ENCODE measurements around the gene TGFBR2. TPM values are rescaled to one million over a fixed set of nuclear protein-coding genes. Genes with fewer than 3 reads are reported as not detected.

TGFBR2 gene
- total RNA-seq, 1 experiment from 2014 or later = not detected

GRCh38 chr3:30686176-30686575 is 79.8 kb downstream of the TGFBR2 start:
- Histone ChIP-seq H4K20me1 (ENCODE audit: insufficient read depth, low read depth, low read length) (no peaks in the 10 kb centered on the region), H3K27me3 (ENCODE audit: low read length) (no peaks in the 10 kb centered on the region), H2AFZ (ENCODE audit: low read length) (no peak overlapping the region), H3K4me2 (ENCODE audit: low read depth, low read length, poor library complexity, severe bottlenecking) (no peak overlapping the region), H3K4me1 (ENCODE audit: low read length) (no peaks in the 10 kb centered on the region), H3K9me3 (ENCODE audit: low read length) (no peaks in the 10 kb centered on the region), H3K27ac (ENCODE audit: low read length) (no peak overlapping the region), H3K4me3 (ENCODE audit: low read length) (no peak overlapping the region), H3K36me3 (ENCODE audit: insufficient read depth, low read length) (no peaks in the 10 kb centered on the region), H3K9ac (ENCODE audit: low read length) (no peak overlapping the region), H3K9me2 (replicated peaks; ENCODE audit: insufficient read depth, low read length) (no peaks in the 10 kb centered on the region), H3K79me2 (ENCODE audit: low read length) (no peaks in the 10 kb centered on the region)
- DNase-seq = no peak

GRCh38 chr3:30686799-30687198 is 80.4 kb downstream of the TGFBR2 start:
- H3K9me2 ChIP-seq (replicated peaks; ENCODE audit: insufficient read depth, low read length) = no peaks in the 10 kb centered on the region
- no peaks in the 10 kb centered on the region for H3K27me3 ChIP-seq (ENCODE audit: low read length)
- no peak overlapping the region for H2AFZ ChIP-seq (ENCODE audit: low read length)
- DNase-seq = no peak
- no peaks in the 10 kb centered on the region for H3K36me3 ChIP-seq (ENCODE audit: insufficient read depth, low read length)
- H3K9ac ChIP-seq (ENCODE audit: low read length) = no peak overlapping the region
- no peak overlapping the region for H3K4me3 ChIP-seq (ENCODE audit: low read length)
- H4K20me1 ChIP-seq (ENCODE audit: insufficient read depth, low read depth, low read length) = no peaks in the 10 kb centered on the region
- no peaks in the 10 kb centered on the region for H3K4me1 ChIP-seq (ENCODE audit: low read length)
- H3K79me2 ChIP-seq (ENCODE audit: low read length) = no peaks in the 10 kb centered on the region
- H3K4me2 ChIP-seq (ENCODE audit: low read depth, low read length, poor library complexity, severe bottlenecking) = no peak overlapping the region
- H3K27ac ChIP-seq (ENCODE audit: low read length) = no peak overlapping the region
- H3K9me3 ChIP-seq (ENCODE audit: low read length) = no peaks in the 10 kb centered on the region

- Histone ChIP-seq H2AFZ (ENCODE audit: low read length) (no peak overlapping the region), H3K36me3 (ENCODE audit: insufficient read depth, low read length) (no peaks in the 10 kb centered on the region), H4K20me1 (ENCODE audit: insufficient read depth, low read depth, low read length) (no peaks in the 10 kb centered on the region), H3K27ac (ENCODE audit: low read length) (no peak overlapping the region), H3K79me2 (ENCODE audit: low read length) (no peaks in the 10 kb centered on the region), H3K9me3 (ENCODE audit: low read length) (no peaks in the 10 kb centered on the region), H3K4me1 (ENCODE audit: low read length) (no peaks in the 10 kb centered on the region), H3K4me2 (ENCODE audit: low read depth, low read length, poor library complexity, severe bottlenecking) (no peak overlapping the region), H3K4me3 (ENCODE audit: low read length) (no peak overlapping the region), H3K27me3 (ENCODE audit: low read length) (no peaks in the 10 kb centered on the region), H3K9me2 (replicated peaks; ENCODE audit: insufficient read depth, low read length) (no peaks in the 10 kb centered on the region), H3K9ac (ENCODE audit: low read length) (no peak overlapping the region)
- no peak for DNase-seq
These were observed 81.6 kb downstream of the TGFBR2 start for GRCh38 chr3:30687930-30688570.

- Histone ChIP-seq H3K4me2 (ENCODE audit: low read depth, low read length, poor library complexity, severe bottlenecking) (no peak overlapping the region), H3K4me1 (ENCODE audit: low read length) (no peaks in the 10 kb centered on the region), H2AFZ (ENCODE audit: low read length) (no peak overlapping the region), H3K9ac (ENCODE audit: low read length) (no peak overlapping the region), H3K27me3 (ENCODE audit: low read length) (no peaks in the 10 kb centered on the region), H4K20me1 (ENCODE audit: insufficient read depth, low read depth, low read length) (no peaks in the 10 kb centered on the region), H3K27ac (ENCODE audit: low read length) (no peak overlapping the region), H3K79me2 (ENCODE audit: low read length) (no peaks in the 10 kb centered on the region), H3K36me3 (ENCODE audit: insufficient read depth, low read length) (no peaks in the 10 kb centered on the region), H3K4me3 (ENCODE audit: low read length) (no peak overlapping the region), H3K9me3 (ENCODE audit: low read length) (no peaks in the 10 kb centered on the region), H3K9me2 (replicated peaks; ENCODE audit: insufficient read depth, low read length) (no peaks in the 10 kb centered on the region)
- DNase-seq = no peak
These were observed 82.6 kb downstream of the TGFBR2 start for GRCh38 chr3:30688776-30689641.

GRCh38 chr3:30690199-30690598 is 83.8 kb downstream of the TGFBR2 start:
- Histone ChIP-seq H3K4me1 (ENCODE audit: low read length) (no peaks in the 10 kb centered on the region), H3K27me3 (ENCODE audit: low read length) (no peaks in the 10 kb centered on the region), H3K27ac (ENCODE audit: low read length) (no peak overlapping the region), H3K9ac (ENCODE audit: low read length) (no peak overlapping the region), H2AFZ (ENCODE audit: low read length) (no peak overlapping the region), H3K79me2 (ENCODE audit: low read length) (no peaks in the 10 kb centered on the region), H4K20me1 (ENCODE audit: insufficient read depth, low read depth, low read length) (no peaks in the 10 kb centered on the region), H3K36me3 (ENCODE audit: insufficient read depth, low read length) (no peaks in the 10 kb centered on the region), H3K9me2 (replicated peaks; ENCODE audit: insufficient read depth, low read length) (no peaks in the 10 kb centered on the region), H3K4me3 (ENCODE audit: low read length) (no peak overlapping the region), H3K4me2 (ENCODE audit: low read depth, low read length, poor library complexity, severe bottlenecking) (no peak overlapping the region), H3K9me3 (ENCODE audit: low read length) (no peaks in the 10 kb centered on the region)
- DNase-seq = no peak

- Histone ChIP-seq H3K9me2 (replicated peaks; ENCODE audit: insufficient read depth, low read length) (no peaks in the 10 kb centered on the region), H3K4me2 (ENCODE audit: low read depth, low read length, poor library complexity, severe bottlenecking) (no peak overlapping the region), H3K27ac (ENCODE audit: low read length) (no peak overlapping the region), H3K27me3 (ENCODE audit: low read length) (no peaks in the 10 kb centered on the region), H3K79me2 (ENCODE audit: low read length) (no peaks in the 10 kb centered on the region), H3K9ac (ENCODE audit: low read length) (no peak overlapping the region), H2AFZ (ENCODE audit: low read length) (no peak overlapping the region), H3K36me3 (ENCODE audit: insufficient read depth, low read length) (no peaks in the 10 kb centered on the region), H4K20me1 (ENCODE audit: insufficient read depth, low read depth, low read length) (no peaks in the 10 kb centered on the region), H3K4me1 (ENCODE audit: low read length) (no peaks in the 10 kb centered on the region), H3K4me3 (ENCODE audit: low read length) (no peak overlapping the region), H3K9me3 (ENCODE audit: low read length) (no peaks in the 10 kb centered on the region)
- no peak for DNase-seq
These were observed 85.0 kb downstream of the TGFBR2 start for GRCh38 chr3:30691249-30691880.

GRCh38 chr3:30691944-30692343 is 85.5 kb downstream of the TGFBR2 start:
- Histone ChIP-seq H4K20me1 (ENCODE audit: insufficient read depth, low read depth, low read length) (no peaks in the 10 kb centered on the region), H3K9me2 (replicated peaks; ENCODE audit: insufficient read depth, low read length) (no peaks in the 10 kb centered on the region)

GRCh38 chr3:30692498-30693130 is 86.2 kb downstream of the TGFBR2 start:
- Histone ChIP-seq H4K20me1 (ENCODE audit: insufficient read depth, low read depth, low read length) (no peaks in the 10 kb centered on the region), H3K9me2 (replicated peaks; ENCODE audit: insufficient read depth, low read length) (no peaks in the 10 kb centered on the region), H3K9me3 (ENCODE audit: low read length) (no peaks in the 10 kb centered on the region), H3K27me3 (ENCODE audit: low read length) (no peaks in the 10 kb centered on the region), H3K36me3 (ENCODE audit: insufficient read depth, low read length) (no peaks in the 10 kb centered on the region), H3K9ac (ENCODE audit: low read length) (no peak overlapping the region), H3K79me2 (ENCODE audit: low read length) (no peaks in the 10 kb centered on the region), H3K4me2 (ENCODE audit: low read depth, low read length, poor library complexity, severe bottlenecking) (no peak overlapping the region), H3K27ac (ENCODE audit: low read length) (no peak overlapping the region), H3K4me1 (ENCODE audit: low read length) (0 out of 2 replicates have a peak, but pooled peaks cover 4% of the 10 kb centered on the region), H3K4me3 (ENCODE audit: low read length) (no peak overlapping the region), H2AFZ (ENCODE audit: low read length) (no peak overlapping the region)
- no peak for DNase-seq

More at GRCh38 chr3:30691944-30692343, 85.5 kb downstream of the TGFBR2 start:
- H3K4me2 ChIP-seq (ENCODE audit: low read depth, low read length, poor library complexity, severe bottlenecking) = no peak overlapping the region
- H3K36me3 ChIP-seq (ENCODE audit: insufficient read depth, low read length) = no peaks in the 10 kb centered on the region
- H3K27ac ChIP-seq (ENCODE audit: low read length) = no peak overlapping the region
- H3K9ac ChIP-seq (ENCODE audit: low read length) = no peak overlapping the region
- no peak overlapping the region for H3K4me3 ChIP-seq (ENCODE audit: low read length)
- 0 out of 2 replicates have a peak, but pooled peaks cover 3% of the 10 kb centered on the region for H3K4me1 ChIP-seq (ENCODE audit: low read length)
- H3K9me3 ChIP-seq (ENCODE audit: low read length) = no peaks in the 10 kb centered on the region
- DNase-seq = no peak
- no peak overlapping the region for H2AFZ ChIP-seq (ENCODE audit: low read length)
- no peaks in the 10 kb centered on the region for H3K79me2 ChIP-seq (ENCODE audit: low read length)
- H3K27me3 ChIP-seq (ENCODE audit: low read length) = no peaks in the 10 kb centered on the region
